Skeletal muscle cell (primary cell): Measurements from ENCODE around the gene KIF15.
"Not testable (repeated sequence)": the region's sequence is repeated elsewhere in the genome, so short reads cannot be mapped to it uniquely, and the experiment has no call there.

Experiments
- DNase-seq: peaks from one replicate; pipeline ENCODE4 v3.0.0-alpha.2; 2010; ENCODE audit warnings: low read depth
- H3K4me3 ChIP-seq: 2 replicates; pipeline ENCODE4 v1.5.1; 2011; ENCODE audit warnings: low read depth, mild to moderate bottlenecking, control low read depth, low read length, moderate library complexity

KIF15 gene

DNA sequence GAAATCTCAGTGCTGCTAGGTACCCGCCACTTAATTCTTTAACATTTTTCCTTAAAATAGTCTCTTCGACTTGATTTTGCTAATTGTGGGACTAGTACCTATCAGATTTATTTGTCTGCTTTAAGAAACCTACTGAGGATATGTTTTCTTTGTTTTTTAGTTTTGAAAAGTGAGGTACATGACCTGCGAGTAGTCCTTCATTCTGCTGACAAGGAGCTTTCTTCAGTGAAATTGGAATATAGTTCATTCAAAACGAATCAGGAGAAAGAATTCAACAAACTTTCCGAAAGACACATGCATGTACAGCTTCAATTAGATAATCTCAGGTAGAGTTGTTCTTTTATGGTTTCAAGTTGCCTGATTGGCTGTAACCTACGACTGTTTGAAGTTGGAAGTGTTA lies 53.2 kb downstream of the KIF15 start:
- no peak overlapping the region for H3K4me3 ChIP-seq
- DNase-seq, result no peak

DNA sequence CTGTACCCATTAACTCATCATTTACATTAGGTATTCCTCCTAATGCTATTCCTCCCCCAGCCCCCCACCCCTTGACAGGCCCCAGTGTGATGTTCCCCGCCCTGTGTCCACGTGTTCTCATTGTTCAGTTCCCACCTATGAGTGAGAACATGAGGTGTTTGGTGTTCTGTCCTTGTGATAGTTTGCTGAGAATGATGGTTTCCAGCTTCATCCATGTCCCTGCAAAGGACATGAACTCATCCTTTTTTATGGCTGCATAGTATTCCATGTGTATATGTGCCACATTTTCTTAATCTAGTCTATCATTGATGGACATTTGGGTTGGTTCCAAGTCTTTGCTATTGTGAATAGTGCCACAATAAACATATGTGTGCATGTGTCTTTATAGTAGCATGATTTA lies 54.7 kb downstream of the KIF15 start:
- DNase-seq, H3K4me3 ChIP-seq: not testable (repeated sequence)

- DNase-seq, H3K4me3 ChIP-seq: not testable (repeated sequence)
Observed at GRCh38 chr3:44821206-44821605, 59.6 kb downstream of the KIF15 start.

DNA sequence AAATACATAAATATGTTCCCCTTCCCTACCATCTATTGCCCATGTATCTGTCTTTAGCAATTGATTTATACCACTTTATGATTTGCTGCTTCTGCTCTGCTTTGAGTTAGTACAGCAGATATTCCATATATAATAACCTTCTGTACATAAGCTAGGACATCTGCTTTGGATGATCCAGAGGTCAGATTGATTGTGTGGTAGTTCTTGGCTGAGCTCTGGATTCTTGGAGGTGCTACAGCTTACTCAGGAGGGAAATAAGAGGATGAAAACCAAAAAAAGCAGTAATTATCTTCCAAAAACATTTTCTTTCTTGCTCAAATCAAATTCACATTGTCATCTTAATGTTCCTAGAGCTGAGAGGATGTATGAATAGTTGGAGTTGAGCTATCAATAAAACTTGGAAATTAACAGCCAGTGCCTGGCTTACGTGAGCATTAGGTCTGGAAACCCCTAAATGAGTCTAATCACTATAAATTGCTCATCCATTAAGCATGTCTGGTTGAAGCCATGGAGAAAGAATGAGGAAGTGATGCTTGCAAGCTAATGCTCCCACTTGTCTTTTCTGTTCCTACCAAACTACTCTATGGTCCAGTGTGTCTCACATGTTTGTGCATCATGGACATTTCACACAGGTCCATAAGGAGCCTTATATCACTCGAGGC lies 63.8 kb downstream of the KIF15 start:
- DNase-seq, result peak; percentile 15

DNA sequence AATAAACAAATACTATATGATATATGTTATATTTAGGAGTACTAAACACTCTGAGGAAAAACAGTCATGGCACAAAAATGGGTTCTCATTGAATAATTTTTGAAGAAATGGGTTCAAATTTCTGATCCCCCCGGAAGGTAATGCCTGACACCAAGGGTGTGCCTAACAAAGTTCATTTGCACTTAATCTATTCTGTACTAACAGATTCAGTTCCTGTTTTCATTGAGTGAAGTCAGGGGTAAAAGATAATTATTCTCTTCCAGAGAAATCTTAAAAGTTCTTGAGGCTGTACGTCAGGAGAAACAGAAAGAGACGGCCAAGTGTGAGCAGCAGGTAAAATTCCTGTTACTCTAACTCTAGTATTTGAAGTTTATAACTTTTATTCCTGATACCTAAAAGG lies 65.6 kb downstream of the KIF15 start:
- H3K4me3 ChIP-seq, result no peak overlapping the region
- DNase-seq, result no peak

More for the DNA sequence above, 63.8 kb downstream of the KIF15 start:
- no peak overlapping the region for H3K4me3 ChIP-seq

DNA sequence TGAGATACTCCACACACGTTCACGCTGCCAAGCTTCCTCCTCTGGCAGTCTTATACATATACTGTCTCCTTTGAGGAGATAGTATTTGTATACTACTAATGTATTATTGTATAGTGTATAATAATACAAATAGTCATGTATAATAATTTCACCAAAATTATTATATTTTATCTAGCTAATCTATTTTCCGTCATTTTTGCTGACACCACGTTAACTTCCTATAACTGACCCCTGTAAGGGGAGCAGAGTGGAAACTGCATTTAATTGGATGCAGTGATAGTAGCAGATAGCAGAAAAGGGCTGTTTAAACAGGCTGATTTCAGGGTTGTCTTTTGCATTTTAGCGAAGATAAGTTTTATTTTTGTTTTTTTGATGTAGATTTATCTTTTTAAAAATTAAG lies 69.6 kb downstream of the KIF15 start:
- H3K4me3 ChIP-seq, result no peak overlapping the region
- DNase-seq, result no peak

GRCh38 chr3:44832032-44832431 lies 70.4 kb downstream of the KIF15 start:
- DNase-seq, result no peak

DNA sequence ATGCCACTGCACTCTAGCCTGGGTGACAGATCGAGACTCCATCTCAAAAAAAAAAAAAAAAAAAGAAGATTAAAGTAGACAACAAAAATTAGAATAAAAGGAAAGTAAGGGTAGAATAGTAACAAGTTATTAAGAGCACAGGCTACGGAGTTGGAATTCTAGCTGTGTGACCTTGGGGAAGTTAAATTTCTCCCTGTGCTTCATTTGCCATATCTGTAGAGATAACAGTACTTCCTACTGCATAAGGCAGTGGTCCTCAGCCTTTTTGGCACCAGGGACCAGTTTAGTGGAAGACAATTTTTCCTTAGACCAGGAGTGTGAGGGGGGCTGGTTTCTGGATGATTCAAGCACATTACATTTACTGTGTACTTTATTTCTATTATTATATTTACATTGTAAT lies 71.4 kb downstream of the KIF15 start:
- H3K4me3 ChIP-seq, result no peak overlapping the region

More at GRCh38 chr3:44832032-44832431, 70.4 kb downstream of the KIF15 start:
- no peak overlapping the region for H3K4me3 ChIP-seq

DNA sequence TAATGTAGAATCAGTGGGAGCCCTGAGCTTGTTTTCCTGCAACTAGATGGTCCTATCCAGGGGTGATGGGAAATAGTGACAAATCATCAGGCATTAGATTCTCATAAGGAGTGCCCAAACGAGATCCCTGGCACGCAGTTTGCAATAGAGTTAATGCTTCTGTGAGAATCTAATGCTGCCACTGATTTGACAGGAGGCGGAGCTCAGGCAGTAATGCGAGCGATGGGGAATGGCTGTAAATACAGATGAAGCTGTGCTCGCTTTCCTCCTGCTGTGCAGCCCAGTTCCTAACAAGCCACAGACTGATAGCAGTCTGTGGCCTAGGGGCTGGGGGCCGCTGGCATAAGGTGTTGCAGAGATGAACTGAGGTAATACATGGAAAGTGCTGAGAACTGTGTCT lies 71.8 kb downstream of the KIF15 start:
- no peak for DNase-seq
- no peak overlapping the region for H3K4me3 ChIP-seq

More for the DNA sequence above, 71.4 kb downstream of the KIF15 start:
- DNase-seq, result no peak

DNA sequence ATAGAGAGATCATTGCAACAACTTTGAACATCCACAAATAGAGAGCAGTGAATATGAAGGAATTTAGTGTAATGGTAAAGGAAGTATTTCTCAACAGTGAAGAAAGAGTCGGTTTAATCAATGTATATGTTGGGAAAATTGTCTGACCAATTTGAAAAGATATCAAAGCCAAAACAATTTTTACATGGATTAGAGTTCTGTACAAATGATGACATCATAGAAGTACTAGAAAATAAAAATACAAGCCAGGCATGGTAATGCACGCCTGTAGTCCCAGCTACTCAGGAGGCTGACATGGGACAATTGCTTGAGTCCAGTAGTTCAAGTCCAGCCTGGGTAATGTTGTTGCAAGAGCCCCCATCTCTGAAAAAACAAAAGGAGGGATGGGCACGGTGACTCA lies 74.1 kb downstream of the KIF15 start:
- no peak overlapping the region for H3K4me3 ChIP-seq
- DNase-seq, result no peak

DNA sequence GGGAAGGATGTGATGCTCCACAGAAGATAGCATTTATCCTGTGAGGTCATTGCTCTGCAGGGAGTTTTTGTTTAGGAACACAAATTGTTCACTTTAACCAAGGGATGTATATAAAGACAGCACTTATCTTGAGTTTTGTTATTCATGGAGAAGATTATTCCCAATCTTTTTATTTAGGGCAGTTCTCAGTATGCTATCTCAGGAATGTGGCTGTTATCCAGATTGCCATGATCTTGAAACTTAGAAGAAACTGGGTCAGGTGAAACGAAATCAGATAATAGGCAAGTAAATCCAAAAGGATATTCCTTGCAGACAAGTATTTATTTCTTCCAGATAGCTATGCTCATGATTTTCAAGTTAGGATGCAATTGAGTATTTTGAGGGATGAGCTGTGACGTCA lies 80.8 kb downstream of the KIF15 start:
- H3K4me3 ChIP-seq, result no peak overlapping the region
- DNase-seq, result no peak

GRCh38 chr3:44845528-44846520 lies 84.2 kb downstream of the KIF15 start:
- H3K4me3 ChIP-seq, result no peak overlapping the region
- peak; percentile 10 for DNase-seq

DNA sequence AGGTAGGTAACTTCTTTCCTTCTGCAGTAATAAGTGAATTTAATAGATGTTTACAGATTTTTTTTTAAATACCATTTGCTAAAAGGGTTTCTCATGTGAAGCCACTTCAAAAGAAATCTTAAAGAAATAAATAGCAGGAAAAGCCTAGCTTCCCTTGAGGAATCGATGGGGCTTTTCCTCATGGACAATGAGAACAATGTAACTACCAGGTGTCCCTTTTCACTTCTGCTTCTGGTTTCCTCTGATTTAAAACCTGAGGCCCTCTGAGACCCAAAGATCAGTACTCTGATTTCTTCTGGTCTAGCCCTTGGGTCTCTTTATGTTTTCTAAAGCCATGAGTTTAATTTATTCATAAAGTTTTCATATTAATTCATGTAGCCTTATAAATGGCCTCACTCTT lies 87.0 kb downstream of the KIF15 start:
- no peak overlapping the region for H3K4me3 ChIP-seq

GRCh38 chr3:44856663-44857062 lies 95.1 kb downstream of the KIF15 start:
- not testable (repeated sequence) for H3K4me3 ChIP-seq, DNase-seq

More for the DNA sequence above, 87.0 kb downstream of the KIF15 start:
- DNase-seq, result no peak

DNA sequence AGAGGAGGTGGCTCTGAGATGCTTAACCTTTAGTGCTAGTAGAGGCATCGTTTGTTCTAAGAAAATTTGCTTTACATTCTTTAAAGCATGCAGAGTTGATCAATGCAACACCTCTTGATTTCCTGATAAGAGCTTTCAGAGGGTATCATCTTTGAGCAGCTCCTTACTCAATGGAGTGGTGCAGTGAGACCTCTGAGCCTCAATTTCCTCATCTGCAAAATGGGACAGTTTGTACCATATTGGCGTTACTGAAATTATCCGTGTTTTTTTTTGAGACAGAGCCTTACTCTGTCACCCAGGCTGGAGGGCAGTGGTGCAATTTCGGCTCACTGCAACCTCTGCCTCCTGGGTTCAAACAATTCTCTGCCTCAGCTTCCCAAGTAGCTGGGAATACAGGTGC lies 98.5 kb downstream of the KIF15 start:
- DNase-seq, result no peak
- no peak overlapping the region for H3K4me3 ChIP-seq

DNA sequence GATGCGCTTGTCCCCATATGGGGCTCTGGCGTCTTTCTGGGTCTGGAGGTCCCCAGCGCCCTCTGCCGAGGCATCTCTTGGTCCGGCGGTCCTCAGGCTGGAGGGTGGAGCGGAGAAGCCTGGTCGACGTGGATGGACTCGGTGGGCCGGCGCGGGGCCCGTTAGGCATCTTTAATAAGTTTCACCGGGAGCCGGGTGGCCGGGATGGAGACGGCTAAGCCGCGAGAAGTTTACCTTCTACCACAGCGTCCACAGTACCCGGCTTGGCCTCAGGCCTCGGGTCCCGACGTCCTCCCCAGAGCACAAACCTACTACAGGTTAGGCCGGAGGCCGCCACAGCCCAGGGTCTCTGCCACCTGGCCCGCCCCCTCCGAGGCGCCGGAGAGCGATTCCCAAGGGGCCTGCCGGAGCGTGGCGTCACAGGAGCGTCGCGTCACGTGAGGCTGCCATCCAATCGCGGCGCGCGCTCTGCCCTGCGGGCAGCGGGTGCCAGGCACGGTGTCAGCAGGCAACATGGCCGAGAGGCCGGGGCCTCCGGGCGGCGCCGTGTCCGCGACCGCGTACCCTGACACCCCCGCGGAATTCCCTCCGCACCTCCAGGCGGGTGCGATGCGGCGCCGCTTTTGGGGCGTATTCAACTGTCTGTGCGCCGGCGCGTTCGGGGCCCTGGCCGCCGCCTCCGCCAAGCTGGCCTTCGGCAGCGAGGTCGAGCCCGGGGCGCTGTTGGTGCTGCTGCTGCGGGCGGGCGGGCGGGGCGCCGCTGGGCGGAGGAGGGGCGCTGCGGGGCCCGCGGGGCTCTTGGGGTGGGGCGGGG lies 100.0 kb downstream of the KIF15 start, which contains the start of gene TMEM42:
TSS of gene TMEM42 (plus strand) at position 501 of the 814 bp plus-strand sequence. CDS start at position 514, 13 bp downstream.
- H3K4me3 ChIP-seq, result peak within 1 kb of the TSS; percentile 66
- DNase-seq, result peak; percentile 77

GRCh38 chr3:44862226-44862637 lies 100.6 kb downstream of the KIF15 start:
- DNase-seq, result no peak

DNA sequence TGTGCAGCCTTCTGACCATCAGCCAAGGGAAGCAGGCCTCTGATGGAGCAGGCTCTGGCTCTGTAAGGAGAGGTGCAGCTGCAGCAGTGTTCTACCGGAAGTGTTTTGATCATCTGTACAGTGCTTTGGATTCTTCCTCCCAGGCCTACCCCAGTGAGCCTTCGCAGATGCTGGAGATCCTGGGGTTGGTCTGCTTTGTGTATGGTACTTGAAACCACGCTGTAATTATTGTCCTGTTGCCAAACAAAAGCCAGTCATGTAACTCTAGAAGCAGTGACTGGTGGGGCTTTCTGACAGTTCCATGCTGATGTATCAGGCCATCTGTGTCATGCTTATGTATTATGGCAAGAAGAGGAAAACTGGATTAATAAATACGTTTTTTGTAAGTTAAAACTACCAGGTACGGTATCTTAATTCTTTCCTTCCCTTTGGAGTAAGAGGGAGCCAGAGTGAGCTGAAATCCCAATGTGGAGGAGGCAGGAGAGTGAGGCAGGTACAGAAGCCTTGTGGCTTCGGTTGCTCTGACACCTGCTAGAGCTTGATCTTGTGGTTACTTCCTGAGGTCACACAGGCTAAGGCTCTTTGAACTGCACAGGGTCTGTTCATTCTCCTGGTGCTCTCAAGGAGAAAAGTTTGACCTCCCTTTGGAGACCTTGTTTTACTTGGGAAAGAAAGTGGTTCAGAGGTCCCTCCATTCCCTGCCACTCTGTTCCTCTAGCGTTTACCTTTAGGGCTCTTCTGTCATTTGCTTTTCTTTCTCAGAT lies 103.9 kb downstream of the KIF15 start:
- DNase-seq, result peak; percentile 12
- no peak overlapping the region for H3K4me3 ChIP-seq

More at GRCh38 chr3:44862226-44862637, 100.6 kb downstream of the KIF15 start:
- H3K4me3 ChIP-seq, result peak overlapping the region; percentile 66
